GM23248 (cell line): ENCODE results near the gene LRP6.

Experiments
- EZH2 ChIP-seq: fragments of 200-600 bp; sonication (generic); IDR thresholded peaks from 2 replicates; pipeline ENCODE4 v1.6.1; 2018; ENCODE audit warnings: antibody characterized with exemption, mild to moderate bottlenecking; ENCODE audit not compliant: insufficient read depth, poor library complexity, severe bottlenecking
- EZH2phosphoT487 ChIP-seq: fragments of 200-600 bp; sonication (generic); IDR thresholded peaks from 2 replicates; pipeline ENCODE4 v1.6.1; 2018; ENCODE audit warnings: antibody characterized with exemption, moderate library complexity, mild to moderate bottlenecking, low read depth; ENCODE audit not compliant: insufficient read depth

GRCh38 chr12:12305568-12306300 lies 38.9 kb upstream of the LRP6 start:
- TF ChIP-seq EZH2phosphoT487, result no peak
- TF ChIP-seq EZH2, result no peak
